Endothelial cell (in vitro differentiated cells): ENCODE data around the gene TRAPPC2L. TPM values are rescaled to one million over a fixed set of nuclear protein-coding genes. Genes with fewer than 3 reads are reported as not detected.

Experiments
- DNase-seq: peaks from one replicate; pipeline ENCODE4 v3.0.0; 2021; ENCODE audit warnings: low spot score
- H3K27ac Mint-ChIP-seq: one replicate; pipeline ENCODE4 v1.8.0; 2021; ENCODE audit warnings: mixed read lengths, inconsistent platforms; ENCODE audit not compliant: unreplicated experiment
- H3K27me3 Mint-ChIP-seq: one replicate; pipeline ENCODE4 v1.8.0; 2021; ENCODE audit warnings: mild to moderate bottlenecking, moderate library complexity, mixed read lengths, inconsistent platforms; ENCODE audit not compliant: unreplicated experiment
- H3K36me3 Mint-ChIP-seq: one replicate; pipeline ENCODE4 v1.8.0; 2021; ENCODE audit warnings: mild to moderate bottlenecking, low read depth, mixed read lengths, inconsistent platforms; ENCODE audit not compliant: unreplicated experiment
- H3K4me1 Mint-ChIP-seq: one replicate; pipeline ENCODE4 v1.8.0; 2021; ENCODE audit warnings: mild to moderate bottlenecking, mixed read lengths, inconsistent platforms; ENCODE audit not compliant: unreplicated experiment
- H3K4me3 Mint-ChIP-seq: one replicate; pipeline ENCODE4 v1.8.0; 2021; ENCODE audit warnings: mild to moderate bottlenecking, mixed read lengths, inconsistent platforms; ENCODE audit not compliant: unreplicated experiment
- H3K9me3 Mint-ChIP-seq: one replicate; pipeline ENCODE4 v1.8.0; 2021; ENCODE audit warnings: mixed read lengths, inconsistent platforms; ENCODE audit not compliant: unreplicated experiment
- CTCF ChIP-seq: fragments of 200-600 bp; sonication (generic); IDR thresholded peaks from one replicate; pipeline ENCODE4 v1.5.0; 2021; ENCODE audit warnings: antibody characterized with exemption; ENCODE audit not compliant: unreplicated experiment
- total RNA-seq: library from RNA; stranded (reverse); fragmentation: NEBNext Ultra II Directional; extraction: Animal tissue kit (Norgen Biotek cat#: 25700); gene quantifications from one replicate; pipeline ENCODE4 v1.2.1, GENCODE V29; 2021; ENCODE audit not compliant: unreplicated experiment

The TRAPPC2L gene
- total RNA-seq, 1 donor from 2014 or later = 65.3 TPM

DNA sequence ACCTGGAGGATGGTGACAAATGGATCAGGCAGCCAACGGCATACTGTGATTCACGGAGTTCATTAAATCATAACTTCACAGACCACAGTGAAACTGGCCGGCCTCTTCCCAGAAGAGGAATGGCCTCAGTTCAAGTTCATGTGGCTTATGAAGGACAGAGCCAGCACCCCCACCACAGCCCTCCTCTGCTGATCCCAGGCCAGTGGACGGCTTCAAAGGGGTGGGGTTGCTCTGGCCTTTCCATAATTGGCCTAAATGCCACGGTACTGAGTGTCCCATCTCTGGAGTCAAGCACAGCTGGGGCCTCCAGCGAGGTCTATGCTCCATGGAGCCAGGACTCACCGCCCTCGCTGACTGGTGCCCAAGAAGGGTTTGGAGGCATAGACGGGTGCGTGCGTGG, 21.5 kb upstream of the TRAPPC2L start:
- Mint-ChIP-seq H3K9me3 (no peaks in the 10 kb centered on the region), H3K36me3 (peaks cover 7% of the 10 kb centered on the region), H3K4me3 (no peak overlapping the region), H3K27ac (peak overlapping the region; percentile 48), H3K27me3 (no peaks in the 10 kb centered on the region), H3K4me1 (no peaks in the 10 kb centered on the region)
- DNase-seq = no peak
- TF ChIP-seq CTCF = no peak

- Mint-ChIP-seq H3K4me1 (no peaks in the 10 kb centered on the region), H3K9me3 (no peaks in the 10 kb centered on the region), H3K27me3 (no peaks in the 10 kb centered on the region), H3K36me3 (peaks cover 6% of the 10 kb centered on the region), H3K4me3 (no peak overlapping the region), H3K27ac (no peak overlapping the region)
- no peak for DNase-seq
- TF ChIP-seq CTCF = no peak
These were observed 21.1 kb upstream of the TRAPPC2L start for GRCh38 chr16:88835818-88836217.

- peaks cover 4% of the 10 kb centered on the region for H3K36me3 Mint-ChIP-seq
- no peaks in the 10 kb centered on the region for H3K9me3 Mint-ChIP-seq
- no peak for DNase-seq
- no peaks in the 10 kb centered on the region for H3K27me3 Mint-ChIP-seq
- no peak overlapping the region for H3K27ac Mint-ChIP-seq
- H3K4me3 Mint-ChIP-seq = no peak overlapping the region
- no peaks in the 10 kb centered on the region for H3K4me1 Mint-ChIP-seq
- no peak for TF ChIP-seq CTCF
These were observed 20.1 kb upstream of the TRAPPC2L start for GRCh38 chr16:88836791-88837190.

- H3K27ac Mint-ChIP-seq = no peak overlapping the region
These were observed 19.1 kb upstream of the TRAPPC2L start for GRCh38 chr16:88837806-88838205.

GRCh38 chr16:88838566-88838965, 18.4 kb upstream of the TRAPPC2L start:
- no peak overlapping the region for H3K27ac Mint-ChIP-seq
- H3K4me3 Mint-ChIP-seq = peak overlapping the region; percentile 31
- H3K27me3 Mint-ChIP-seq = peaks cover 2% of the 10 kb centered on the region
- no peaks in the 10 kb centered on the region for H3K9me3 Mint-ChIP-seq
- no peaks in the 10 kb centered on the region for H3K4me1 Mint-ChIP-seq
- TF ChIP-seq CTCF = no peak
- DNase-seq = no peak
- peaks cover 9% of the 10 kb centered on the region for H3K36me3 Mint-ChIP-seq

More at GRCh38 chr16:88837806-88838205, 19.1 kb upstream of the TRAPPC2L start:
- Mint-ChIP-seq H3K36me3 (peaks cover 4% of the 10 kb centered on the region), H3K4me3 (no peak overlapping the region), H3K4me1 (no peaks in the 10 kb centered on the region), H3K27me3 (no peaks in the 10 kb centered on the region), H3K9me3 (no peaks in the 10 kb centered on the region)
- no peak for DNase-seq
- TF ChIP-seq CTCF = no peak
